ENCODE measurements around the gene DST.

DST gene

DNA sequence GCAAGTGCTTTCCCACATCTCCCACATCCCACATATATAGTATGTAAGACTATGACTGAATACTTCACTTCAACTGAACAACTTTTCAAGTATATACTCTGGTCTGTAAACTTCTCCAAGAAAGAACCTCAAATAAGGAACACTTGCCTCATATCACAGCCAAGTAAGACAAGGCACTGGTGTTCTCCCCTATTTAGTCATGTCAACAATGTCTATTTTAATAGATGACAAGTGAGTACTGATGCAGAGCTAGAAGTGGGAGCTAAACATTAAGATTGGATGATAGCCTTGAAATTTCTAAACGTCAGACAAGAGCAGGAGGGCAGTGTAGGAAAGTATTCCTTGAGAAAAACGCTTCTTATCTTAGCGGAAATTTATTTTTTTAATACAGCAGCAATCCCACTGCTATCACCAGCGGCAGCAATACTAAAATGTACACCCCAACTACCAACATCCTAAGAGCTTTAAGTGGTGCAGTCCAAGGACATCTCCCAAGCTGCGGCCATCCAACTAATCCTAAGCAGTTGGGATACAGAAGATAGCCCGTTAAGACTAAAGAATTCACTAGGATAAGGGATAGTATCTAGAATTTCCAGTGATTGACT is 29.3 kb downstream of the DST start:
- Histone ChIP-seq H3K4me2 (ENCODE audit: low read depth, low read length) (no peak overlapping the region), H2AFZ (ENCODE audit: low read length) (no peak overlapping the region), H3K27ac (ENCODE audit: low read length) (no peak overlapping the region), H3K27me3 (replicated peaks; ENCODE audit: insufficient read depth, low read length) (no peaks in the 10 kb centered on the region), H3K79me2 (ENCODE audit: low read length) (no peaks in the 10 kb centered on the region), H4K20me1 (ENCODE audit: insufficient read depth, low read length) (no peaks in the 10 kb centered on the region), H3K36me3 (replicated peaks; ENCODE audit: insufficient read depth, low read length) (no peaks in the 10 kb centered on the region), H3K4me3 (ENCODE audit: low read length) (no peak overlapping the region), H3F3A (ENCODE audit: insufficient read depth, low read length) (no peaks in the 10 kb centered on the region), H3K9me2 (replicated peaks; ENCODE audit: insufficient read depth, low read length) (no peaks in the 10 kb centered on the region), H3K4me1 (ENCODE audit: low read length) (no peaks in the 10 kb centered on the region), H3K9me3 (replicated peaks; ENCODE audit: insufficient read depth, low read length) (no peaks in the 10 kb centered on the region), H3K9ac (ENCODE audit: low read length) (no peak overlapping the region)
- TF ChIP-seq, protein P1, sequence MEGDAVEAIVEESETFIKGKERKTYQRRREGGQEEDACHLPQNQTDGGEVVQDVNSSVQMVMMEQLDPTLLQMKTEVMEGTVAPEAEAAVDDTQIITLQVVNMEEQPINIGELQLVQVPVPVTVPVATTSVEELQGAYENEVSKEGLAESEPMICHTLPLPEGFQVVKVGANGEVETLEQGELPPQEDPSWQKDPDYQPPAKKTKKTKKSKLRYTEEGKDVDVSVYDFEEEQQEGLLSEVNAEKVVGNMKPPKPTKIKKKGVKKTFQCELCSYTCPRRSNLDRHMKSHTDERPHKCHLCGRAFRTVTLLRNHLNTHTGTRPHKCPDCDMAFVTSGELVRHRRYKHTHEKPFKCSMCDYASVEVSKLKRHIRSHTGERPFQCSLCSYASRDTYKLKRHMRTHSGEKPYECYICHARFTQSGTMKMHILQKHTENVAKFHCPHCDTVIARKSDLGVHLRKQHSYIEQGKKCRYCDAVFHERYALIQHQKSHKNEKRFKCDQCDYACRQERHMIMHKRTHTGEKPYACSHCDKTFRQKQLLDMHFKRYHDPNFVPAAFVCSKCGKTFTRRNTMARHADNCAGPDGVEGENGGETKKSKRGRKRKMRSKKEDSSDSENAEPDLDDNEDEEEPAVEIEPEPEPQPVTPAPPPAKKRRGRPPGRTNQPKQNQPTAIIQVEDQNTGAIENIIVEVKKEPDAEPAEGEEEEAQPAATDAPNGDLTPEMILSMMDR (IDR thresholded peaks at IDR 0.05; ENCODE audit: low read length) = no peak
- DNase-seq = no peak

DNA sequence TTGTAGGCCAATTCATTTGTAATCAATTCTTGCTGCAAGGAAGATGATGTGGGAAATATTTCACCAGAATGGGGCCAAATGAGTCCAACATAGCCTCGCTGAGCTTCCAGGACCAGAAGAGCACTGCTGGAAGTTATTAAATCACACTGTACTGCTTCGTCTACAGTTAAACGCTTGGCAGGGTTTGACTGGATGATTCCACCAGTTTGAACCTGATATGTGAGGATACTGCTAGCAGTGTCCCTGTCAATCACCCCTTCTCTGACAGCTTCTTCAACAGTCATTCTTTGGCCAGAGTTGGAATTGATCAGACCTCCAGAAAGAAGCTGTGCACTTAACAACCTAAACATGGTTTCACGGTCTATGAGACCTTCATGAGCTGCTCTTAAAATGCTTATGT is 34.4 kb downstream of the DST start:
- Histone ChIP-seq H3K27ac (ENCODE audit: low read length) (no peak overlapping the region), H3K4me1 (ENCODE audit: low read length) (no peaks in the 10 kb centered on the region), H3F3A (ENCODE audit: insufficient read depth, low read length) (no peaks in the 10 kb centered on the region), H3K9me2 (replicated peaks; ENCODE audit: insufficient read depth, low read length) (no peaks in the 10 kb centered on the region), H3K4me3 (ENCODE audit: low read length) (no peak overlapping the region), H3K79me2 (ENCODE audit: low read length) (no peaks in the 10 kb centered on the region), H3K9me3 (replicated peaks; ENCODE audit: insufficient read depth, low read length) (no peaks in the 10 kb centered on the region), H3K4me2 (ENCODE audit: low read depth, low read length) (no peak overlapping the region), H3K9ac (ENCODE audit: low read length) (no peak overlapping the region), H4K20me1 (ENCODE audit: insufficient read depth, low read length) (no peaks in the 10 kb centered on the region), H3K36me3 (replicated peaks; ENCODE audit: insufficient read depth, low read length) (no peaks in the 10 kb centered on the region), H3K27me3 (replicated peaks; ENCODE audit: insufficient read depth, low read length) (no peaks in the 10 kb centered on the region), H2AFZ (ENCODE audit: low read length) (no peak overlapping the region)
- DNase-seq = no peak
- TF ChIP-seq EZH2 (optimal IDR thresholded peaks at IDR 0.05; ENCODE audit: low read depth, low read length) = no peak
- no peak for TF ChIP-seq EZH2phosphoT487 (IDR thresholded peaks at IDR 0.05; ENCODE audit: low read length)
- TF ChIP-seq, protein P1 (IDR thresholded peaks at IDR 0.05; ENCODE audit: low read length) = no peak

DNA sequence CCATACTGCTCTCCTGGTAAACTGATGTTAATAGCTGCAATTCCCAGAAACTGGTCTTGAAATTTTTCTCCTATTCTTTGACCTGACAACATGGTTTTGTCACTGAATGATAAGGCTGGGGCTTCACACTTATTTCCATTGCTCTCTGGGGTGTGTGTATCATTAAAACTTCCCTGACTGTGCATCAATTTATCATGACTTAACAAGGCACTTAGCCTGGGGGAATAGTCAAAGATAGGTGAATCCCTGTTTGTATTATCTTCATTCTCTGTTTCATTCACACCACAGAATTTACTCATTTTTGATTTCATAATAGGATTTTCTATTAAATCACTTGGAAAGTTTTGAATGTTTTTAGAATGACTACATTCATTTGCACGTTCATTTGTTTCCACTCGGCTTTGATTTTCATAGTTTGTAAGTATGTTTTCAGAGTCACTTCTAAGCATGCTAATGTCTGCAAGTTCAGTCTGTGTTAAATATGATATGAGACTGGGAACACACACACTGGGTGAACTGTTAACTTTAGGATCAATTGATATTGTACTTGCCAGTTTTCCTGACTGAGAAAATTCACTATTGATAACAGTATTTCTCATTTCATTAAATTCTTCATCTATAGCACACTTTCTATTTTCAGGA is 35.5 kb downstream of the DST start:
- Histone ChIP-seq H3K4me2 (ENCODE audit: low read depth, low read length) (no peak overlapping the region), H3K9me2 (replicated peaks; ENCODE audit: insufficient read depth, low read length) (no peaks in the 10 kb centered on the region), H3K9ac (ENCODE audit: low read length) (no peak overlapping the region), H3K79me2 (ENCODE audit: low read length) (no peaks in the 10 kb centered on the region), H2AFZ (ENCODE audit: low read length) (no peak overlapping the region), H3K27me3 (replicated peaks; ENCODE audit: insufficient read depth, low read length) (no peaks in the 10 kb centered on the region), H3K27ac (ENCODE audit: low read length) (no peak overlapping the region), H3K36me3 (replicated peaks; ENCODE audit: insufficient read depth, low read length) (no peaks in the 10 kb centered on the region), H3F3A (ENCODE audit: insufficient read depth, low read length) (no peaks in the 10 kb centered on the region), H3K4me3 (ENCODE audit: low read length) (no peak overlapping the region), H3K9me3 (replicated peaks; ENCODE audit: insufficient read depth, low read length) (no peaks in the 10 kb centered on the region), H4K20me1 (ENCODE audit: insufficient read depth, low read length) (no peaks in the 10 kb centered on the region), H3K4me1 (ENCODE audit: low read length) (no peaks in the 10 kb centered on the region)
- no peak for TF ChIP-seq EZH2phosphoT487 (IDR thresholded peaks at IDR 0.05; ENCODE audit: low read length)
- no peak for TF ChIP-seq EZH2 (optimal IDR thresholded peaks at IDR 0.05; ENCODE audit: low read depth, low read length)
- TF ChIP-seq, protein P1 (IDR thresholded peaks at IDR 0.05; ENCODE audit: low read length) = no peak
- no peak for DNase-seq
